GM18909 (cell line): ENCODE data around the gene ARHGAP26.

Experiments used
- ATAC-seq: cut with Tn5 transposase; IDR thresholded peaks from one replicate; pipeline ENCODE4 v1.9.1; 2021; ENCODE audit warnings: mild to moderate bottlenecking; ENCODE audit not compliant: unreplicated experiment, poor library complexity

The ARHGAP26 gene

GRCh38 chr5:143159031-143159430 lies 388.9 kb downstream of the ARHGAP26 start:
- no peak for ATAC-seq

DNA sequence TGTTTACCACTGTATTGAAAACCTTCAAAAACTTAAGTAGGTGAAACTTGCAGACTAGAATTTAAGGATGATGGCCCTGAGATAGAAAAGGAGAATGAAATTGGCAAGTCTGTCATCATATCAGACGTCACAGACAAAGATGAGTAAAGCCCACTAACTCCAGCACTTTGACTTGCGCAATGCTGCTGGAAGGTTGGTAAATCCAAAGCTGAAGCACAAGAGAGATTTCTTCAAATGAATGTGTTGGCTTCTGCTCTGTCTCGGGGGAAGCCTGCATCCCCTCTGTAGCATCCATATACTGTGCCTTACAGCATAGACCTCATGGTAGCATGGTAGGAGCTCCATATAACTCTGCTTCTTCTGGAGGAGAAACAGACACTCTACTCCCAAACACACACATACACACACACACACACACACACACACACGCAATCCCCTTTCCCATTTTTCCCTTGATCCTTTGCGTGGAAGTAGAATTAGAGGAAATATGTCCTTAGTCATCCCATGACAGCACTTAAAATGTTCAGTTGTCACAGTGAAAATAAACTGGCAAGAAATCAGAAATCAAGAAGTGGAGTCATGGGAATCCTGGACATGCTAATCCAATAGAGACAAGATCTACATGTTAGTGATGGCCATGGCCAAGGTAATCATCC lies 391.8 kb downstream of the ARHGAP26 start:
- ATAC-seq, result no peak

- no peak for ATAC-seq
Observed at GRCh38 chr5:143162810-143163209, 392.6 kb downstream of the ARHGAP26 start.

DNA sequence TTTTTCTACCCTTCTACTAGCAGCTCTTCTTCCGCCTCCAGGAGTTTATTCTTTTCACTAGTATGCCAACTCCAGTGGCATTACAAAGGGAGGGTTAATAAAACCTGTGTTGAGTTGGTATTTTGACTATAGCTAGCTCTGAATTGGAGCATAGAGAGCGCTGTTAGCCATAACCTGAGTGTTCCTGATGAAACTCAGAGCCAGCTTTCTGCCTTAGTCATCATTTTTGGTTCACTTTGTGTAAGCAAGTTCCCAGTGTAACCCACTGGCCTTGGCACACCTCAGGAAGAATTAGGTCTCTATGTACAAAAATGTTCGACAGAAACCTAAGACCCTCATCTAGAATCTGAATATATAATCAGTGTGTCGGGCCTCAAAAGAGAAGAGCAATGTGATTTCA lies 394.4 kb downstream of the ARHGAP26 start:
- ATAC-seq, result no peak

GRCh38 chr5:143165049-143165880 lies 395.1 kb downstream of the ARHGAP26 start:
- peak; percentile 36 for ATAC-seq

DNA sequence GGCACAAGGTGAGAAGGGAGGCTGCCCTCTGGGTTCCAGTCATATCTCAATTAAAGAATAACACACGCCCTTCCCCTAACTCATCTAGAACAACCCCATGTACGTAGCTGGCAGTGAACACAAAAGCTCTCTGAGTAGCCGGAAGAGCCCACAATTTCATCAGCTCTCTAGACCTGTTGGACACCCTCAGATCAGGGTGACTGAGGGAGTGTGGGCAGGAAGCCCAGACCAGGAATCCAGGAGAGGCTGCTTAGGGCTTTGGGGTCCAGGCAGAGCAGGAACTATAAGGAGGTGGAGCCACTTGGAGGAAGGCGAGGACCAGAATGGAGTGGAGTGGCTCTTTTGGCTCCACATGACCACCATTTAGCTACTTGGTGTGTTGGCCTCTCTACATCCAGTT lies 395.9 kb downstream of the ARHGAP26 start:
- peak; percentile 3 for ATAC-seq

- peak; percentile 57 for ATAC-seq
Observed at GRCh38 chr5:143166661-143167420, 396.7 kb downstream of the ARHGAP26 start.

GRCh38 chr5:143168171-143168741 lies 398.1 kb downstream of the ARHGAP26 start:
- no peak for ATAC-seq

DNA sequence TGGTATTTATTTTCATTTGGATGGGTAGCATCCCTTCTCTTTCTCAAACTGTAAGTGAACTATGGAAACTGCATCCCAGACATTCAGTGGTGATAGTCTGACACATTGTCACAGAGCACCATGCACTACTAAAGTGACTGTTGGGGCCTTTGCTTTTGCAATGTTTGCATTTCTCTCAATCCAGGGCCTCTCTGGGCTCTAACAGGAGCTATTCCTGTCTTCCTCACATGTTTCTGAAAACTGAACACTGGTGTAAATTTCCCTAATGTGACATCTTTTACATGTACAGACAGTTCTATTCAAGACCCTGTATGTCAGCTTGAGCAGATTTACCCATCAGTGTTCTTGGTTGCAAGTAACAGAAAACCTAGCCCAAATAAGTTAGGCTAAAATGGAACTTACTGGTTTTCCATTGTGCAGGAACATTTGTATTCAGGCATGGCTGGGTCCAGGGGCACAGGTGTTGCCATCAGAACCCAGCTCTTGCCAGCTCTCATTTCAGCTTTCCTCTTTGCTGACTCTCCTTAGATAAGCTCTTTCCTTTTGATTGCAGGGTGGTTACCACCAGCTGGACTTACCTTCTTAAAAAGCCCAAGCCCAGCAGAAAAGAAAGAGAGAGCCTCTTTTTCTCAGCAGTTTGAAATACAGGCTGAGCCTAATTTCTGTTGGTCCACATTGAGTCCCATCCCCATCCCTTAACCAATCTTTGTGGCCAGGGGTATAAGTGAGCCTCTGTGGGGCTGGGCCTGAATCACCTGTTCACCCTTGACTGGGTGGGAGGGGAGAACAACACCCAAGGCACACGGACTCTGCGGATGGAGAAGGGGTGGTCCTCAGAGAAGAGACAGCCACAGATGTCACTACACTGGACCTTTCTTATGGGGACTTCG lies 399.0 kb downstream of the ARHGAP26 start:
- ATAC-seq, result no peak

- ATAC-seq, result no peak
Observed at GRCh38 chr5:143170104-143170503, 399.9 kb downstream of the ARHGAP26 start.

DNA sequence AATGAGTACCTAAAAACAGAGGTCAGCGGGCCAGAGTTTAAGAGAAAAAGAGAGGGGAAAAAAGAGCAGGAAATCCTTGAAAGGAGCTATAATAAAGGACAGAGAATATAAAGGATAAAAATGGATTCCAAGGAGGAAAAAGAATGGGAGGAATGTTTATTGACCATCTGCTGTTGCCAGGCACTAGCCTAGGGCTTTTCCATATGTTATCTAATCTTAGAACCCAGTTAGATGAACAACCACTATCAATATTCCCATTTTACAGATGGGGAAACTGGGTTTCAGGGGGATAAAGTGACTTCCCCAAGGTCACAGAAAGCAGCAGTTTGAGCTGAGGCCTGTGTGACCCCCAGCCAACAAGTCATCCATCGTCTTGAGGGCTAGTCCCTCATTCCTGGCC lies 400.8 kb downstream of the ARHGAP26 start:
- no peak for ATAC-seq

DNA sequence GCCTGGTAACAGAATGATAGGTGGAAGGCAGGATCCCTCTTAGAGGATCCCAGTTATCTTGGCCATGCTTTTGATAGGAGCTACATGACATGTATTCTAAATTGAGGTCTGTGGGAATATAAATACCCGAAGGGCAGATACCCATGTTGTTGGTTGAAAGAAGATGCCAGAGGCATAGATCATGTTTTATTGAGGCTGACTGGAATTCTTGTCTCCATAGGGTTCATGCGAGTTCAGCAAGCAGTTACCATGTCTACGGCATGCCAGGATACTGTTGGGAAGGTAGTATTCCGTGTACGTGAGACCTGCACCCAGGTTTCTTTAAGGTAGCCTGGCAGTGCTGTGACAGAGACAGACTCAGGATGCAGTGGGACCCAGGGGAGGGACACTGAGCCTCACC lies 402.6 kb downstream of the ARHGAP26 start:
- no peak for ATAC-seq

DNA sequence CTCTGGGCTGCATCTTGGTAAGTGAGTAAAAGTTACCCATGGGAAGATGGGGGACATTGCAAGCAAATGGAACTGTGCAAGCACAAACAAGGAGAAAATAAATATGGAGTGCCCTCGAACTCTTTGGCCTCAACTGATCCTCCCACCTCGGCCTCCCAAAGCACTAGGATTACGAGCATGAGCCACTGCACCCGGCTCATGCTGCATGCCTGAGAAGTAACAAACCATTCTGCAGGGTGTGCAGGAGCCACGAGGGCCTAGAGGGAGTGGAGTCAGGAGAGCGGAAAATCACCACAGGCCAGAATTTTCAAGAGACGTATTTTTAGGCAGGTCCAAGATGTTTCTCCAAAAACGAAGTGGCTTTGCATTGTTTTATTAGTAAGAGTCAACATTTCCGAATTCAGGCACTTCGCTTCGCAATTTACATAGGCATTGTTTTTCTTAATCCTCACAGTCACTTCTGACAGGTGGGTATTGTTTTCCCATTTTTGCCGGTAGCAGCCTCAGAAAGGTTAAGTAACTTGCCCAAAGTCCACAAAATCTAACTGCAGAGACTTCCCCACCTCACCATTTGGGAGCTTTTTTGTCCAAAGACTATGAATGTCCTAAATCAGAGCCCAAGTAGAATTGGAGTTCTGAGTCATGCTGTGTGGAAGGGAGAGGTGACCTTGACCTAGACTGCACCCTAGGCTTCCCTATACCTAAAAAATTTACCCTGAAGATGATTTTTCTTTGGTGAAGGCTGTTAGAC lies 403.1 kb downstream of the ARHGAP26 start:
- ATAC-seq, result no peak

GRCh38 chr5:143174714-143175398 lies 404.7 kb downstream of the ARHGAP26 start:
- ATAC-seq, result peak; percentile 93

DNA sequence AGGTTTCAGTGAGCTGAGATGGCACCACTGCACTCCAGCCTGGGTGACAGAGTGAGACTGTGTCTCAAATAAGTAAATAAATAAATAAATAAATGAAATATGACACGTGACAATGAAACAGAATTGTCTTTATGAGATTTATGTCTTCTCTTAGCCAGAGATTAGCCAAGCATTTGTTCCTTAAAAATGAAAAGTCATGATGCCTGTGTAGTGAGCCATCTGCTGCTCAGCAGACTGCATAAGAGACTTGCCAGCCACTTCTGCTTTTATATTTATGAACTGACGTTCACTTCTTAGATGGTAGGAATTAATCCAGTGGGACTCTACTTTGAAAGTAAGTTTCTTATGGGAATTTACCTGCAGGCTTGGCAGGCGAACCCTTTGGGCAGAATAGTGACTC lies 405.9 kb downstream of the ARHGAP26 start:
- no peak for ATAC-seq

DNA sequence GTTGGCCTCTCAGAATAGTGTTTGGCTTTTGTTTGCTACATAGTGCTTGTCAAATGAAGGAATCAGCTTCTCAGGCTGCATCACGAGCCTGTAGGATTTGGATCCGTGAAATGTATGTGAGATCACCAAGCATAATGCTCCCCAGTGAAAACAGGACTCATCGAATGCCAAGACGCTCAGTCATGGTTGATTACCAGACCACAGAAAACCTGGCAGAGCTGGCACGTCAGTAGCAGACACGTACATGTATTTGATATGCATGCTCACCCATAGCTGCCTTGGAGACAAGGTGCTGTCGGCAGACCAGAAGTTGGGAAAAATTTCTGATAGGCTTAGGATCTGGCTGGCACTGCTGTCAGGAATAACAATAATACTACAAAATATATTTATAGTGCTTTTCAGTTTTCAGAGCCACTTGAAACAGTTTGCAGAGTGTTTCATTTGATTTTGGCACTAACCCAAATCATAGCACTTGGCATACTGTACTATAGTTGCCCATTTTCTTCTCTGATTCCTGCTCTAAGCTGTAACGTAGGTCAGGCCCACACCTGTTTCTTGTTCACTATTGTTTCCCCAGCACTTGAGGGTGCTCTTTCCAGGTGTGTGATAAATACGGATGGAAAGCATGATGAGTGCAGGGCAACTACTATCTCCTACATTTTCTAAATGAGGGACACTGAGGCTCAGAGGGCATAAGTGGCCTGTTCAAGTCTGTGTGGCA lies 407.2 kb downstream of the ARHGAP26 start:
- no peak for ATAC-seq

- no peak for ATAC-seq
Observed at GRCh38 chr5:143179126-143179740, 409.1 kb downstream of the ARHGAP26 start.
